Posterior vena cava (tissue), 2 donors: ENCODE measurements around the gene RANBP2. TPM values are rescaled to one million over a fixed set of nuclear protein-coding genes. Genes with fewer than 3 reads are reported as not detected.
A peak's percentile ranks its signal among the peaks of the same experiment; 100 is the strongest.
"Not testable (repeated sequence)": the region's sequence is repeated elsewhere in the genome, so short reads cannot be mapped to it uniquely, and the experiment has no call there.

Experiments used
- DNase-seq: peaks from one replicate; pipeline ENCODE4 v3.0.0-alpha.2; 2020; ENCODE audit warnings: low spot score
- intact Hi-C, 2 donors: fragments of 100-400 bp; cut with DNase I; formaldehyde crosslinking; loops; one replicate each; pipeline versions ENCODE4 v1.14.1 to v1.14.2; 2022 to 2023
- total RNA-seq, 2 donors: library from RNA; stranded (reverse); fragmentation: NEBNext Ultra II Directional; extraction: Animal tissue kit (Norgen Biotek cat#: 25700); gene quantifications; one replicate each; pipeline ENCODE4 v1.2.1, GENCODE V29; 2021
- donor health status: DM: yes; HTN: yes; CAD: no.
- donor health status: DM: yes; HTN: yes; CAD: no.

RANBP2 gene
- total RNA-seq, 2 donors from 2014 or later, result 63.7 to 67.1 TPM

- intact Hi-C loops, DNase-seq: not testable (repeated sequence)
Observed at GRCh38 chr2:108762618-108763017, 43.3 kb downstream of the RANBP2 start.

GRCh38 chr2:108766671-108767070 is 47.4 kb downstream of the RANBP2 start:
- intact Hi-C loops, DNase-seq: not testable (repeated sequence)

GRCh38 chr2:108767859-108768258 is 48.6 kb downstream of the RANBP2 start:
- DNase-seq, intact Hi-C loops: not testable (repeated sequence)

- DNase-seq, result no peak
- intact Hi-C loops, result no loop called here
Observed at GRCh38 chr2:108776475-108776874, 57.2 kb downstream of the RANBP2 start.

- no peak for DNase-seq
- intact Hi-C loops, result no loop called here
Observed at GRCh38 chr2:108778857-108779256, 59.6 kb downstream of the RANBP2 start.

GRCh38 chr2:108786008-108786353 is 66.7 kb downstream of the RANBP2 start:
- intact Hi-C loops, result no loop called here

GRCh38 chr2:108786354-108787215 is 67.3 kb downstream of the RANBP2 start, which contains the start of gene CCDC138:
TSS of gene CCDC138 (plus strand) at chr2:108786771. CDS start at chr2:108786823, 52 bp downstream.
- peak; percentile 96 for DNase-seq

More at GRCh38 chr2:108786008-108786353, 66.7 kb downstream of the RANBP2 start:
- DNase-seq, result no peak

GRCh38 chr2:108787216-108787541 is 67.9 kb downstream of the RANBP2 start:
- DNase-seq, result no peak
- intact Hi-C loops, result no loop called here

More at GRCh38 chr2:108786354-108787215, 67.3 kb downstream of the RANBP2 start, which contains the start of gene CCDC138:
- intact Hi-C loops, result no loop called here

- intact Hi-C loops, result no loop called here
Observed at GRCh38 chr2:108803045-108803736, 83.9 kb downstream of the RANBP2 start.

GRCh38 chr2:108805032-108805431 is 85.8 kb downstream of the RANBP2 start:
- intact Hi-C loops, result no loop called here
- DNase-seq, result no peak

More at GRCh38 chr2:108803045-108803736, 83.9 kb downstream of the RANBP2 start:
- DNase-seq, result no peak

- no peak for DNase-seq
- intact Hi-C loops, result no loop called here
Observed at GRCh38 chr2:108805782-108806181, 86.5 kb downstream of the RANBP2 start.

- no peak for DNase-seq
- intact Hi-C loops, result no loop called here
Observed at GRCh38 chr2:108806371-108807113, 87.3 kb downstream of the RANBP2 start.

GRCh38 chr2:108809936-108810335 is 90.7 kb downstream of the RANBP2 start:
- DNase-seq, result no peak
- intact Hi-C loops, result no loop called here

GRCh38 chr2:108810993-108811957 is 92.0 kb downstream of the RANBP2 start:
- DNase-seq, result no peak
- intact Hi-C loops, result no loop called here

GRCh38 chr2:108813732-108814131 is 94.5 kb downstream of the RANBP2 start:
- intact Hi-C loops, result no loop called here
- no peak for DNase-seq

- intact Hi-C loops, result no loop called here
- no peak for DNase-seq
Observed at GRCh38 chr2:108820482-108820881, 101.2 kb downstream of the RANBP2 start.

GRCh38 chr2:108823286-108823685 is 104.0 kb downstream of the RANBP2 start:
- no peak for DNase-seq
- intact Hi-C loops, result no loop called here

GRCh38 chr2:108824316-108825070 is 105.2 kb downstream of the RANBP2 start:
- DNase-seq, result no peak
- intact Hi-C loops, result no loop called here
